Measurements from ENCODE around the gene CARD14.
A peak's percentile ranks its signal among the peaks of the same experiment; 100 is the strongest.

The CARD14 gene

DNA sequence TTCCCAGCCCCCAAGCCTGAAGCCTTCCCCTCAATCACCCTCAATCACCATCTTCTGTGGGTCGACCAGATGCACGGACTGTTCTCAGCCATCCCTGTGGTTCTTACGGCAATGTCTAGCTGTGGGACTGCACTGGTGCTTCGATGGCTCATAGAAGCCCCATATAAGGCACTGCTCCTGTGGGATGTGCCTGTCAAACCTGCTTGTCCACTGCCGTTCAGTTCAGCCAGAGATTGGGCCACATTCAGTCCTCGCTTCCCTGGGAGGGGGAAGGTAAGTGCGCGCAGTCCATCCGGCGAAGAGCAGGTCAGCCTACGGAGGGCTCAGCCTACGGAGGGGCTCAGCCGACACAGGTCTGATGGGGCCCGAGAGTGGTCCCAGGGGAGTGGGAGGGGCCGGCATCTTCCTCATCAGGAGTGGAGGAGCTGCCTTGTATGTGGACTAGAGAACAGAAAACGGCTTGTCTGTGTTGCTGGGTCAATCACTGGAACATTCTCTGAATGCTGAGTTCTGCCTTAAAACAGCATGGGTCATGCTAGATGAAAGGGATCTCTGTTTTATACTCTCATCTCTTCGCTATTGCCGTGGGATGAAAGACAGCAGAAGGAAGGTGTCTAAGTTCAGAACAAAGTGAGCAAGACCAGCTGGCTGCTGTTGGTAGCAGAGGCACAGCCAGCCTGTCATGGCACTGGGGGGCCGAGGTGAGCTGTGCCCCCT, at the start of gene CARD14:
CARD14 (plus strand) TSS at position 247 of the 717 bp plus-strand sequence. CDS start 11,409 bp downstream, outside the sequence.
- no peak for DNase-seq

DNA sequence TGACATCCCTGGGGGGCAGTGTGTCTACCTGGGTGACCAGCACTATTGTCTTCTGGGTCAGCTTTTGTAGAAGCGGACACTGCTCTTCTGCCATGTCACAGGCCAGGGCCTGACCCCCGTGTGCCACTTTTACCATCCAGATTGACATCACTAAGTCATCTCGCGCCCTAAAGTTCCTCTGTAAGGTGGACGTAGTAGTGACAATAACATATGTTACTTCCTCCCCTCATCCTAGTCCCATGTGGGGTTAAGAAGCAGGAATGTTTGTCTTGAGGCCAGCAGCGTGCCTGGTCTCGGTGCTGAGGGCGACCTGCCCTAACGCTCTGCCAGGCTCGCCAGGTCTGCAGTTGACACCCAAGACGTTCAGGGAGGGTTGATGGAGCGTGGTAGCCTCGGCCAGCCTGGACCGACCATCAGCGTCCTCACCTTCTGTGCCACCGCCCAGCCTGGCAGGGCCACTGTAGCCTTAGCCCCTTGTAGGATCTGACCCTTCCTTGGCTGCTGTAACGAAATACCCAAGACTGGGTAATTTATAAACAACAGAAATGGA, 47.7 kb upstream of the CARD14 start:
- DNase-seq = no peak

- DNase-seq = no peak
These were observed 46.8 kb upstream of the CARD14 start for GRCh38 chr17:80122926-80123505.

- no peak for DNase-seq
These were observed 46.0 kb upstream of the CARD14 start for GRCh38 chr17:80123791-80124190.

GRCh38 chr17:80124351-80124981, 45.4 kb upstream of the CARD14 start:
- DNase-seq = no peak

GRCh38 chr17:80125656-80126448, 44.0 kb upstream of the CARD14 start:
- no peak for DNase-seq

DNA sequence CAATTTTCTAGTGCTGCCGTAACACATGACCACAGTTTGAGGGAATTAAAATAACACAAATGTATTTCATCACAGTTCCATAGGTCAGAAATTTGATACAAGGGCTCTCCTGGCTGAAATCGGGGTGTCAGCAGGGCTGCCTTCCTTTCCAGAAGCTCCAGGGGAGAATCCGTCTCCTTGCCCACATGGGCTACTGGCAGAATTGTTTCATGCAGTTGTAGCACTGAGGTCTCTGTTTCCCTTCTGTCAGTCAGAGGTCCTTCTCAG, 43.4 kb upstream of the CARD14 start:
- no peak for DNase-seq

DNA sequence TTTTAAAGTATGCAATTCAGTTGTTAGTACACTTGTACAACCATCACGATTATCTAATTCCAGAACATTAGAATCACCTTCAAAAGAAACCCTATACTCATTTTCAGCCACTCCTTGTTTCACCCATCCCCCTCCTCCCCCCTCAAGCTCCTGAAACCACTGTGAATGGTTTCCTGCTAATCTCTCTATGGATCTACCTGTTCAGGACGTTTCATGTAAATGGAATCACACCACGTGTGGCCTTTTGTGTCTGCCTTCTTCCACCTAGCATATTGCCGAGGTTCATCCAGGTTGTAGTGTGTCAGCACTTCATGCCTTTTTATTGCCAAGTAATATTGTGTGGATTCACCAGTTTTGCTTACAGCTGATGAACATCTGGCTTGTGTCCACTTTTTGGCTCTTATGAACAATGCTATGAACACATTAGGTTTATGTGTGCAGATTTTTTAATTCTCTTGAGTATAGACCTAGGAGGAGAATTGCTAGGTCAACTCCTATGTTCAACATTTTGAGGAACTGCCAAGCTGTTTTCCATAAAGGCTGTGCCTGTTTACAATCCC, 40.7 kb upstream of the CARD14 start:
- DNase-seq = no peak

GRCh38 chr17:80130992-80131391, 38.8 kb upstream of the CARD14 start:
- no peak for DNase-seq

GRCh38 chr17:80132906-80133625, 36.8 kb upstream of the CARD14 start:
- DNase-seq = no peak

DNA sequence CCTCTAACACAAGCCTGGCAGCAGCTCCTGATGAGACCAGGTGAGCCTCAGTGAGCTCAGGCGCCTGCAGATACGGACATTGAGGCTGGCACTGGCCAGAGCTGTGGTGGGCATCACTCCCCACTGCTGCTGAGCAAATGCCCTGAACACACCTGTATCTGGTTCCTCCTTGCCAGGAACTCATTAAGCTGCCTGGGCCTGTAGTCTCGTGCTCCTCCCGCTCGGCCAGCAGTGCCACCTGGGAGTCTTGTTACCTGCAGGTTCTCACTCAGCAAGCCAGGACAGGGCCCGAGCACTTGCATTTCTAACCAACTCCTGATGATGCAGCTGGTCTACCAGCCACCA, 36.2 kb upstream of the CARD14 start:
- DNase-seq = no peak

DNA sequence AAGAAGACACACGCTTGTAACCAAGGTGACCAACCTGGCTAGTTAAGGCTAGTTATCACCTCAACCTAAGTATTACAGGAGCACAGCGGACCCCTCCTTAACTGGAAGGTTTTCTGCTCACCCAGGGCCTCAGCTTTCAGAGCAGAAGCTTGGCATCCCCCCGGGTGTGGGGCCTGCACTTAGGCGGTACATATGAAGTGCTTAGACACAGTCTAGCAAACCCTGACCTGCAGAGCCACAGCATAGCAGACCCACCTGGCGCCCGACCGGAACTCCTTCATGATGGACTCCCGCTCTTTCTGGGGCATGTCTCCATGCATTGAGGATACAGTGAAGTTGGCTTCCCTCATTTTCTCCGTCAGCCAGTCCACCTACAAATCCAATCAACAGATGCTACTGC, 32.7 kb upstream of the CARD14 start:
- no peak for DNase-seq

DNA sequence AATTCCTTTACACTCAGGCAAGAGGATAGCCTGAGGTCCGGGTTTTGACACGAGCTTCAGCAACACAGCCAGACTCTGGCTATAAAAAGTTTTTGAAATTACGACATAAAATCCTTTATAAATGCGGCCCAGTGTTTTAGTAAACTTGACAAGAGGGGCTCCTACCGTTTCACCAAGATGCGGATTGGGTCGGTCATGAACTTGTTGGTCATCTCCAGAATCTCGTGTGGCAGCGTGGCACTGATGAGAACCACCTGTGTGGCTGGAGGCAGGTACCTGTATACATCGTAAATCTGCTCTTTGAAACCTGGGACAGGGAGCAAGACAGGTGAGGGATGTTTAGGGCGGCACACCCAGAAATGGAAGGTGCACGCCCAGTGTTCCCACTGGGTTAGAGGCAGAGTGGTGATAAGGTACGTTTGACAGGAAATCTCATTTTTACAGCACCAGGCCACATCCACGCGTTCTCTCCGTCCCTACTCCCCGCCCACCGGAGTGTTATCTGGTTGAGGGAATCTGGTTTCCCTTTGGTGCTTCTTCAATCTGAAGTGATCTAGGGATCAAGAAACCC, 30.9 kb upstream of the CARD14 start:
- DNase-seq = no peak

GRCh38 chr17:80141463-80142165, 28.2 kb upstream of the CARD14 start:
- DNase-seq = no peak

- DNase-seq = no peak
These were observed 26.9 kb upstream of the CARD14 start for GRCh38 chr17:80142929-80143328.

DNA sequence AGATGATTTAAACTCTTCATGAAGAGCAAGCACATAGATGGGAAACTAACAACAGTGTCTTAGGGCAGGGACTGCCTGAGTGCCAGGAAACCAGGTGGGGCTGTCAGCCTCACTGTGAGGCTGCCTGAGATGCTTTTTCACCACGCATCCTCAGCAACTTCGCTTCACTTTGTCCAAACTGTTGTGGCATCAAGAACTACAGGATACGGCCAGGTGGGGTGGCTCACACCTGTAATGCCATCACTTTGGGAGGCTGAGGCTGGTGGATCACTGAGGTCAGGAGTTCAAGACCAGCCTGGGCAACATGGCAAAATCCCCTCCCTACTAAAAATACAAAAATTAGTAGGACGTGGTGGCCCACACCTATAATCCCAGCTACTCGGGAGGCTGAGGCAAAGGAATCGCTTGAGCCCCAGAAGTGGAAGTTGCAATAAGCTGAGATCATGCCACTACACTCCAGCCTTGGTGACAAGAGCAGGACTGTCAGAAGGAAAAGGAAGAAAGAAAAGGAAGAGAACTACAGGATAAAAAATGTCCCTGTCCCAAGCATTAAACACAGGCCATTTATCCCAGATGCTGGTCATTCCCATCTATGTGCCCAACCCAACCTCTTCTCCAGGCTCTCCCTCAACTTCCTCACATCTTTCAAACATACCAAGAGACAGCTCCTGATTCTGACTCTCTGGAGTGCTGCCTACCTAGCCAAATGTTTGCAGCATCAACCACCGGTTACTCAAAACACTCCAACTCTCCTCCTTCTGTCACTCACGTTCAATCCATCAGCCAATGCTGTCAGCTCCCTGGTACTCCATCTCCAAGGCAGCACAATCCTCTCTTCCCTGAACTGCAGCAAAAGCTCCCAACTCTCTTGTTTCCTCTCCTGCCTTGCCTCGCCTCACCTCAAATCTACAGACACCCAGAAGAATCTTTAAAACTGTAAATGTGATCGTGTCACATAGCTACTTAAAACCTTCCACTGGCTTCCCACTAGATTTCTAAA, 24.5 kb upstream of the CARD14 start:
- DNase-seq = no peak

DNA sequence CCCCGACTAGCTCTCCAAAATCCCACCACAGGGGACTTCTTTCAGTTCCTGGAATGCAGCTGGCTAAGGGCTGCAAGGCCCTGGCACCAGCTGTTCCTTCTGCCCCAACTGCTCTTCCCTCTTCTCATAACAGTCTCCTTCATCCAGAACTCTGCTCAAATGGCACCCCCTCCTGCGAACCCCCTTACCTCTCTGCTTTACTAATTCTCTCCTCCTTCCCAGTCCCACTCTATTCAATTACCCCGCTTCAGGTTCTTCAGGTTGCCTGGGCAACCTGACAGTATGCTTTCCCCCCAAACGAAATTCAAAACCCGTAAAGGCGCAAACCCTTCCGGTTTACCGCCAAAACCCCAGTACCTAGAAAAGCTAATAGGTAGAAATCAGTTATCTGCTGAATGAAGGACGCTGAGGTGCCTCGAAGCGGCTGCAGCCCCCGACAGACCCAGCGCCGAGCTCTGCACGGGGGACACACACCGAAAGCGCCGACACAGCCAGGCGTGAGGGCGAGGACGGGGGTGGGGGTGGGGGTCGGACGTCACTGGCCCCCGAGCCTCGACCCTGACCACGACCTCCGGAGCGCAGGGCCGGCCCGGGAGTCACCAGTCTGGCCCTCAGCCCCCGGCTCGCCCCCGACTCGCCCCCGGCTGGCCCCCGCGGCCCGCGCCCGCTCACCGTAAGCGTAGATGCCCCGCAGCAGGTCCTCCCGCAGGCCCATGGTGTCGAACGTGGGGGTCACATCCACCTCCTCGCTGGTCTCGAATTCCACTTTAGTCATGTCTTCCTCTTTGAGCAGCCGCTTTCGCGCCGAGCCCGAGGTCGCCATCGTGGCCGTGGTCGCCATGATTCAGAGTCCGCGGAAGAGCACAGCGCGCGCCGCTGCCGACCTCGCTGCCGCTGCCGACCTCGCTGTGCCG, 23.5 kb upstream of the CARD14 start:
- DNase-seq = peak; percentile 3 to 38

- peak; percentile 84 to 94 for DNase-seq
These were observed 22.6 kb upstream of the CARD14 start, which contains the start of gene EIF4A3 for GRCh38 chr17:80147035-80147822. Gene EIF4A3, minus strand, starts transcription at chr17:80147128. Its CDS starts 167 bp downstream, at chr17:80146961.

All from bone marrow (tissue), 2 donors.